Esophagus muscularis mucosa (tissue), 4 donors: ENCODE results near the gene RASGRF2. TPM values are rescaled to one million over a fixed set of nuclear protein-coding genes. Genes with fewer than 3 reads are reported as not detected.
"Not testable (repeated sequence)": the region's sequence is repeated elsewhere in the genome, so short reads cannot be mapped to it uniquely, and the experiment has no call there.

Experiments used
- DNase-seq: peaks from one replicate; pipeline ENCODE4 v3.0.0-alpha.2; 2017; ENCODE audit errors: extremely low spot score
- H3K27ac ChIP-seq, 4 donors: fragments of 200-600 bp; sonication (generic); replicated peaks in 1 of 4; 1 replicate in 3 of 4; 2 replicates in 1 of 4; pipeline ENCODE4 v1.5.1; 2016 to 2019; ENCODE audit warnings: mild to moderate bottlenecking in 1 of 4
- H3K27me3 ChIP-seq, 4 donors: fragments of 200-600 bp; sonication (generic); one replicate each; pipeline versions ENCODE4 v1.5.1 to v1.6.0; 2016 to 2019
- H3K36me3 ChIP-seq, 4 donors: fragments of 200-600 bp; sonication (generic); one replicate each; pipeline ENCODE4 v1.5.1; 2016 to 2019
- H3K4me1 ChIP-seq, 4 donors: fragments of 200-600 bp; sonication (generic); one replicate each; pipeline ENCODE4 v1.5.1; 2016 to 2019
- H3K4me3 ChIP-seq, 4 donors: fragments of 200-600 bp; sonication (generic); 1 replicate in 2 of 4; 2 replicates in 2 of 4; pipeline ENCODE4 v1.5.1; 2016 to 2019; ENCODE audit warnings: mild to moderate bottlenecking in 4 of 4, moderate library complexity in 1 of 4
- H3K9me3 ChIP-seq, 4 donors: fragments of 200-600 bp; sonication (generic); 1 replicate in 3 of 4; 2 replicates in 1 of 4; pipeline ENCODE4 v1.5.1; 2016 to 2019
- EP300 ChIP-seq: sonication (generic); formaldehyde crosslinking; IDR thresholded peaks from one replicate; pipeline ENCODE4 v1.6.1; 2017; ENCODE audit warnings: antibody characterized with exemption
- POLR2A ChIP-seq: fragments of 450-650 bp; IDR thresholded peaks from one replicate; pipeline ENCODE4 v1.6.1; 2017; ENCODE audit warnings: antibody characterized with exemption, moderate library complexity, mild to moderate bottlenecking, low read depth
- POLR2AphosphoS5 ChIP-seq, 2 donors: sonication (generic); formaldehyde crosslinking; IDR thresholded peaks; one replicate each; pipeline ENCODE4 v1.6.1; 2017; ENCODE audit warnings: antibody characterized with exemption in 2 of 2
- WGBS: methylation state at CpG from one replicate; pipeline ENCODE4 v1.1.5; 2018; 5-methylcytosine and 5-hydroxymethylcytosine counted together
- intact Hi-C: fragments of 100-400 bp; cut with DNase I; formaldehyde crosslinking; loops from one replicate; pipeline ENCODE4 v1.15.1; 2023
- total RNA-seq, 4 donors: library from RNA; depleted of rRNA; stranded (reverse); fragments of >200 nt; gene quantifications; one replicate each; pipeline versions ENCODE4 v1.1.0 to v1.2.1, GENCODE V29; 2016
- TF ChIP-seq, protein P1 (sequence below), 3 experiments: fragments of 200-600 bp in 2 of 3; fragments of 450-650 bp in 1 of 3; sonication (generic) in 2 of 3; IDR thresholded peaks; one replicate each; pipeline ENCODE4 v1.5.1; 2017 to 2019; ENCODE audit warnings: antibody characterized with exemption in 3 of 3, mild to moderate bottlenecking in 2 of 3, moderate library complexity in 1 of 3

The RASGRF2 gene
- total RNA-seq, 4 donors from 2014 or later = 4.2 to 7.6 (median 5.9) TPM

- Histone ChIP-seq H3K4me3 (no peak overlapping the region), H3K27me3 (no peaks in the 10 kb centered on the region), H3K36me3 (no peaks in the 10 kb centered on the region), H3K27ac (no peak overlapping the region), H3K4me1 (no peaks in the 10 kb centered on the region), H3K9me3 (no peaks in the 10 kb centered on the region)
- WGBS = 67% methylated on average over 1 of the region's 1 CpG
- TF ChIP-seq POLR2A = no peak
- intact Hi-C loops = no loop called here
- DNase-seq = no peak
These were observed 56.0 kb downstream of the RASGRF2 start for GRCh38 chr5:81016116-81016515.

- Histone ChIP-seq H3K4me1 (no peaks in the 10 kb centered on the region), H3K4me3 (no peak overlapping the region), H3K27ac (no peak overlapping the region), H3K36me3 (no peaks in the 10 kb centered on the region), H3K9me3 (no peaks in the 10 kb centered on the region), H3K27me3 (no peaks in the 10 kb centered on the region)
- TF ChIP-seq EP300 (no peak), POLR2AphosphoS5 (IDR thresholded peaks at IDR 0.05) (no peak), POLR2A (no peak)
- TF ChIP-seq, protein P1, sequence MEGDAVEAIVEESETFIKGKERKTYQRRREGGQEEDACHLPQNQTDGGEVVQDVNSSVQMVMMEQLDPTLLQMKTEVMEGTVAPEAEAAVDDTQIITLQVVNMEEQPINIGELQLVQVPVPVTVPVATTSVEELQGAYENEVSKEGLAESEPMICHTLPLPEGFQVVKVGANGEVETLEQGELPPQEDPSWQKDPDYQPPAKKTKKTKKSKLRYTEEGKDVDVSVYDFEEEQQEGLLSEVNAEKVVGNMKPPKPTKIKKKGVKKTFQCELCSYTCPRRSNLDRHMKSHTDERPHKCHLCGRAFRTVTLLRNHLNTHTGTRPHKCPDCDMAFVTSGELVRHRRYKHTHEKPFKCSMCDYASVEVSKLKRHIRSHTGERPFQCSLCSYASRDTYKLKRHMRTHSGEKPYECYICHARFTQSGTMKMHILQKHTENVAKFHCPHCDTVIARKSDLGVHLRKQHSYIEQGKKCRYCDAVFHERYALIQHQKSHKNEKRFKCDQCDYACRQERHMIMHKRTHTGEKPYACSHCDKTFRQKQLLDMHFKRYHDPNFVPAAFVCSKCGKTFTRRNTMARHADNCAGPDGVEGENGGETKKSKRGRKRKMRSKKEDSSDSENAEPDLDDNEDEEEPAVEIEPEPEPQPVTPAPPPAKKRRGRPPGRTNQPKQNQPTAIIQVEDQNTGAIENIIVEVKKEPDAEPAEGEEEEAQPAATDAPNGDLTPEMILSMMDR (IDR thresholded peaks at IDR 0.05) = no peak
- DNase-seq = no peak
- intact Hi-C loops = no loop called here
- WGBS = 82% methylated on average over 2 of the region's 2 CpGs
These were observed 57.2 kb downstream of the RASGRF2 start for GRCh38 chr5:81017320-81017719.

- DNase-seq, H3K4me1 ChIP-seq, intact Hi-C loops, H3K4me3 ChIP-seq, H3K9me3 ChIP-seq, H3K36me3 ChIP-seq, H3K27ac ChIP-seq, H3K27me3 ChIP-seq: not testable (repeated sequence)
- 89% methylated on average over 6 of the region's 6 CpGs for WGBS
These were observed 58.4 kb downstream of the RASGRF2 start for GRCh38 chr5:81018608-81019007.

DNA sequence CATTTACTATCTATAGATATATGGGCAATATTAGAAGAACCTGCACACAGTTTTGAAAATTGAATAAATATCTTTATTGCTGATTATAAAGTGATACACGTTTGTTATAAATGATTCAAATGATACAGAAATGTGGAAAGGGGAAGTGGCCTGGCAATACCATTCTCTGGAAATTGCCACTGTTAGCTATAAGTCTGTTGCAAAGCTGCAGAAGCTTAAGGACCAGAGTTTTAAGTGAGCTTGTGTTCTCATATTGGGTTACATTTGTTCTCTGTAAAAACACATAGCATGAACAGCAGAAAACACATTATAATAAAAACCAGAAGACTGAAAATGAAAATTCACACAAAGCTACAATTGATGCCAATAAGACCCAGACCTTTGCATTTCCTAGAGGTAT lies 59.6 kb downstream of the RASGRF2 start:
- TF ChIP-seq POLR2AphosphoS5 (IDR thresholded peaks at IDR 0.05) (no peak), EP300 (no peak), POLR2A (no peak)
- TF ChIP-seq, protein P1 (IDR thresholded peaks at IDR 0.05) = no peak
- Histone ChIP-seq H3K9me3 (no peaks in the 10 kb centered on the region), H3K27ac (no peak overlapping the region), H3K4me3 (no peak overlapping the region), H3K27me3 (peaks cover 0 to under 1% (median 0%) of the 10 kb centered on the region in 4 donors), H3K36me3 (no peaks in the 10 kb centered on the region), H3K4me1 (no peaks in the 10 kb centered on the region)
- intact Hi-C loops = no loop called here
- no peak for DNase-seq
- WGBS = 51% methylated on average over 1 of the region's 1 CpG

- Histone ChIP-seq H3K4me3 (no peak overlapping the region), H3K27me3 (peaks cover 0 to 9% (median 0%) of the 10 kb centered on the region in 4 donors), H3K27ac (no peak overlapping the region), H3K4me1 (no peaks in the 10 kb centered on the region), H3K9me3 (no peaks in the 10 kb centered on the region), H3K36me3 (no peaks in the 10 kb centered on the region)
- TF ChIP-seq EP300 (no peak), POLR2AphosphoS5 (IDR thresholded peaks at IDR 0.05) (no peak), POLR2A (no peak)
- TF ChIP-seq, protein P1 (IDR thresholded peaks at IDR 0.05) = no peak
- DNase-seq = no peak
- 88% methylated on average over 6 of the region's 6 CpGs for WGBS
- intact Hi-C loops = no loop called here
These were observed 60.5 kb downstream of the RASGRF2 start for GRCh38 chr5:81020478-81021167.

GRCh38 chr5:81021486-81021885 lies 61.3 kb downstream of the RASGRF2 start:
- 80% methylated on average over 4 of the region's 4 CpGs for WGBS
- peaks cover 0 to 10% (median 0%) of the 10 kb centered on the region in 4 donors for H3K27me3 ChIP-seq
- no peak overlapping the region for H3K4me3 ChIP-seq
- DNase-seq = no peak
- no peak for TF ChIP-seq POLR2A
- no peak for TF ChIP-seq POLR2AphosphoS5 (IDR thresholded peaks at IDR 0.05)
- TF ChIP-seq, protein P1 (IDR thresholded peaks at IDR 0.05) = no peak
- TF ChIP-seq EP300 = no peak
- H3K4me1 ChIP-seq = no peaks in the 10 kb centered on the region
- no peak overlapping the region for H3K27ac ChIP-seq
- intact Hi-C loops = no loop called here
- no peaks in the 10 kb centered on the region for H3K36me3 ChIP-seq
- H3K9me3 ChIP-seq = no peaks in the 10 kb centered on the region
